GM13976 (cell line): ENCODE measurements around the gene TMEFF2.

Source experiments
- DNase-seq: peaks from one replicate; pipeline ENCODE4 v3.0.0; 2012; ENCODE audit warnings: low spot score
- in situ Hi-C: fragments of 300-500 bp; cut with MboI; formaldehyde crosslinking; loops from one replicate; pipeline ENCODE4 v1.12.0; 2022; ENCODE audit warnings: low sequenced_read_pairs, mixed read lengths, inconsistent platforms; ENCODE audit not compliant: unreplicated experiment
- TF ChIP-seq, protein P1 (sequence below): IDR thresholded peaks from 2 replicates; pipeline ENCODE4 v1.5.1; 2012; ENCODE audit warnings: borderline replicate concordance, mild to moderate bottlenecking; ENCODE audit not compliant: insufficient read depth; ENCODE audit errors: extremely low read depth, missing control alignments, control extremely low read depth

TMEFF2 gene

DNA sequence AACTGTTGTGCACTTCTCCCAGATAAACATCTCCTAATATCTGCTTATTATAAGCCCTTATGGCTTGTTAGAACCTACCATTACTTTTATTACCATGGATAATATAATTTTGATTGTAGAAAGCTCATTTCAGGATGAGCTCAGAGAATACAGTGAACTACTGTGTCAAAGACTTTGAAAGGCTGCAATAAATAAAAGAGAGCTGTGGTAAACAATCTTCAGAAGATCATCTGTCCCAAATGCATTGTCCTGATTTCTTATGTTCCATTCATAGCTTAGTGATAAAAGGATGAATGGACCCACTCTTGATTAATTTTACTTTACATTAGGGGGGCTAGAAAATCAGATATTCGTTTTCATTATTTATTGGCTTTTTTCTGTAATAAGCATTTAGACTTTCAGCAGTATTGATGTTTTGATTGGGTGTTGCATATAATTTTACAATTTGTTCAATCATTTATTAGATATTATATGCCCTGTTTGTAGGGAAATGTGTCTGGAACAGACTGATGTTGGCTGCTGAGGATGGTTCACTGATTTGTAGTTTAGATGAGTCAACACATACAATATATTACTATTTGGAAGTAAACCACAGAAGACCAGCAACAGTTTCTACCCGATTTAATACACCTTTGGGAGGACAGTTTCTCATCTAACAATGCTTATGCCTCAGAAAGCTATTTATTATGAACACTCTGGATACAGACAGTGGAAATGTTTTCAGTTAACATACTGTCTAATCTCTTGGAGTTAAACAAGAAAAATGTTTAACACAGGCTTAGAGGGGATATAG is 147.2 kb downstream of the TMEFF2 start:
- no peak for DNase-seq
- TF ChIP-seq, protein P1, sequence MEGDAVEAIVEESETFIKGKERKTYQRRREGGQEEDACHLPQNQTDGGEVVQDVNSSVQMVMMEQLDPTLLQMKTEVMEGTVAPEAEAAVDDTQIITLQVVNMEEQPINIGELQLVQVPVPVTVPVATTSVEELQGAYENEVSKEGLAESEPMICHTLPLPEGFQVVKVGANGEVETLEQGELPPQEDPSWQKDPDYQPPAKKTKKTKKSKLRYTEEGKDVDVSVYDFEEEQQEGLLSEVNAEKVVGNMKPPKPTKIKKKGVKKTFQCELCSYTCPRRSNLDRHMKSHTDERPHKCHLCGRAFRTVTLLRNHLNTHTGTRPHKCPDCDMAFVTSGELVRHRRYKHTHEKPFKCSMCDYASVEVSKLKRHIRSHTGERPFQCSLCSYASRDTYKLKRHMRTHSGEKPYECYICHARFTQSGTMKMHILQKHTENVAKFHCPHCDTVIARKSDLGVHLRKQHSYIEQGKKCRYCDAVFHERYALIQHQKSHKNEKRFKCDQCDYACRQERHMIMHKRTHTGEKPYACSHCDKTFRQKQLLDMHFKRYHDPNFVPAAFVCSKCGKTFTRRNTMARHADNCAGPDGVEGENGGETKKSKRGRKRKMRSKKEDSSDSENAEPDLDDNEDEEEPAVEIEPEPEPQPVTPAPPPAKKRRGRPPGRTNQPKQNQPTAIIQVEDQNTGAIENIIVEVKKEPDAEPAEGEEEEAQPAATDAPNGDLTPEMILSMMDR: no peak
- in situ Hi-C loops: no loop called here

DNA sequence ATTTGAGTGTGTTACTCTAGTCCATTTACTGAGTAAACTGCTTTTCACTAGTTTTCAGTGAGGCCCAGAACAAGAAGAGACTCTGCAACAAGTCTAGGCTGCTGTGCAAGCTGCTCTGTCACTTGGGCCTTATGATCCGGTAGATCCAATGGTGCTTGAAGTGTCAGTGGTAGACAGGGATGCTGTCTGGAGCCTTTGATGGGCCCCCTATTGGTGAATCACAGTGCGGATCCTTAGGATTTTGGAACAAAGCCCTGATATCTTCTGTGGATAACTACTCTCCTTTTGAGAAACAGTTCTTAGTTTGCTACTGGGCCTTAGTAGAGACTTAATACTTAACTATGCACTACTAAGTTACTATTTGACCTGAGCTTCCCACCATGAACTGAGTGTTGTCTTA is 150.2 kb downstream of the TMEFF2 start:
- no peak for DNase-seq
- in situ Hi-C loops: no loop called here
- TF ChIP-seq, protein P1: no peak

DNA sequence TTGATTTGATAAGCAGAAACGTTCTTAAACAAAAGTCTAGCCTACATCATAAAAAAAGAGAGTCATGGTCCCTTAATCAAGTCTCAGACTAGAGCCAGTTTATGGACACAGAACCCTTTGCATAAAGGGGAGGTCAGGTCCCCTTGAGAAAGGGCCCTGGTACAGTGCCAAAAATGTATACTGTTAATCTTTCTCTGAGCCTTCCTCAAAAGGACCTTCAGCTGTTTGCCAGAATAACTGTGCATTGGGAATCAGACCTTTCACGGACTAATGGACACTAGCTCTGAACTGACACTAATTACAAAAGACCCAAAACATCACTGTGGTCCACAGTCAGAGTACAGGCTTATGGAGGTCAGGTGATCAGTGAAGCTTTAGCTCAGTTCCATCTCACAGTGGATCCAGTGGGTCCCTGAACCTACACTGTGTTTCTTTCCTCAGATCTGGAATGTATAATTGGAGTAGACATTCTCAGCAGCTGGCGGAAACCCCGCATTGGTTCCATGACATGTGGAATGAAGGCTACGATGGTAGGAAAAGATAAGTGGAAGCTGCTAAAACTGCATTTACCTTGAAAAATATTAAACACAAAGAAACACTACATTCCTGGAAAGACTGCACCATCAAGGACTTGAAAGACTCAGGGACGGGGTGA is 151.4 kb downstream of the TMEFF2 start:
- in situ Hi-C loops: no loop called here

DNA sequence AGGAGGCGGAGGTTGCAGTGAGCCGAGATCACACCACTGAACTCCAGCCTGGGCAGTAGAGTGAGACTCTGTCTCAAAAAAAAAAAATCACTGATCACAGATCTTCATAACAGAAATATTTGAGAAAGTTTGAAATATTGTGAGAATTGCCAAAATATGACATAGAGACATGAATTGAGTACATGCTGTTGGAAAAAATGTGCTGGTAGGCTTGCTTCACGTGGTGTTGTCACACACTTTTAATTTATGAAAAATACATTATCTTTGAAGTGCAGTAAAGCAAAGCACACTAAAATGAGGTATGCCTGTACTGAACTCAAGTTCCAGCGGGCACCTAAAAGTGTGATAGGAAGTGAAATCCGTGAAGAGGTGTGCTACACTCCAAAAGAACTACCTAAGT is 152.6 kb downstream of the TMEFF2 start:
- DNase-seq: no peak
- TF ChIP-seq, protein P1: no peak
- in situ Hi-C loops: no loop called here

More for the DNA sequence above, 151.4 kb downstream of the TMEFF2 start:
- no peak for DNase-seq
- TF ChIP-seq, protein P1: no peak

DNA sequence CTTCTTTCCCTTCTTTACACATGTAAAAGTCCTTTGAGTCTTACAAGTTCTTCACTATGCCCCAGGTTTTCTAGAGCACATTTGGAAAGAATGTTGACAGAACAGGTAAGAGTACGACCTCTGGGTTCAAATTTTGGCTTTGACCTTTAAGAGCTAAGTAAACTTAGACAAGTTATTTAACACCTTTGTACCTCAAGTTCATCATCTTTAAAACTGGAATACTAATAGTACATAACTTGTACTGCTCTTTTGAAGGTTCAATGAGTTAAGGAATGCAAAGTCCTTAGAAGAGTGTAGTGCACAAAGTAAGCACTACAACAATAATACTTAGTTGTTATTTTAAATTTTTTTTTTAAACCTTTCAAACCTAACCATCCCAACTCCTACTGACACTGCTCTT is 156.6 kb downstream of the TMEFF2 start:
- TF ChIP-seq, protein P1: no peak
- in situ Hi-C loops: no loop called here
- no peak for DNase-seq

DNA sequence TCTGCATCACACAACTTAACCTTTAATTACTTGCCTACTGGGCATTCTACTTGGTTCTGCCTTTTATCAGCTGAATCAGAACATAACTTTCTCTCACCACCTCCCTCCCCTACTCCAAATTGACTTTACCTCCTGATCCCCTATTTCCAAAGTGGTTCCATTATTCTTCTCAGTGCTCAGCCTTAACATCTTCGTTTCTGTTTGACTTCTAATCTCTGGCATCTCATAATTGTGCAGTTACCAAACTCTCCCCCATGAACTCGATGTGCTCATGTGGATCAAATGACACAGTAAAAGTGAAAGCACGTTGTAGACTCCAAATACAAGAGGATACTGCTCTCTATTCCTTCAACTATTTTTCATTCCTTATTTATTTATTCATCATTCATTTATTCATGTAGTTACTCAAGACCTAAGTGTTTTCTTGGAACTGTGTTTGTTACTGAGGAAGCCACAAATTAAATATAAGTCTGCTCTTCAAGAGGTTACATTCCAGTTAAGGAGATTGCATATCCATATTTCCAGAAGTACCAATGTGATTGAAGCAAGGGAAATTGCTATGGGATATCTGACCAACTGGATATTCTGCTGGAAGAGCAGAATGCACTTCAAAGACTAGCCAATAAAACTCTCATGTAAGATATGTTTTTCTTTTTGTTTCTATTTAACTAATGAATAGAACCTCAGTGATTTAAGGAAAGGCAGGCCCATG is 158.8 kb downstream of the TMEFF2 start:
- TF ChIP-seq, protein P1: no peak
- in situ Hi-C loops: no loop called here
- no peak for DNase-seq
